GM21381 (cell line): ENCODE data around the gene PDE6H.

Source experiments
- ATAC-seq: cut with Tn5 transposase; IDR thresholded peaks from one replicate; pipeline ENCODE4 v1.9.1; 2021; ENCODE audit warnings: mild to moderate bottlenecking, moderate library complexity; ENCODE audit not compliant: unreplicated experiment

PDE6H gene

DNA sequence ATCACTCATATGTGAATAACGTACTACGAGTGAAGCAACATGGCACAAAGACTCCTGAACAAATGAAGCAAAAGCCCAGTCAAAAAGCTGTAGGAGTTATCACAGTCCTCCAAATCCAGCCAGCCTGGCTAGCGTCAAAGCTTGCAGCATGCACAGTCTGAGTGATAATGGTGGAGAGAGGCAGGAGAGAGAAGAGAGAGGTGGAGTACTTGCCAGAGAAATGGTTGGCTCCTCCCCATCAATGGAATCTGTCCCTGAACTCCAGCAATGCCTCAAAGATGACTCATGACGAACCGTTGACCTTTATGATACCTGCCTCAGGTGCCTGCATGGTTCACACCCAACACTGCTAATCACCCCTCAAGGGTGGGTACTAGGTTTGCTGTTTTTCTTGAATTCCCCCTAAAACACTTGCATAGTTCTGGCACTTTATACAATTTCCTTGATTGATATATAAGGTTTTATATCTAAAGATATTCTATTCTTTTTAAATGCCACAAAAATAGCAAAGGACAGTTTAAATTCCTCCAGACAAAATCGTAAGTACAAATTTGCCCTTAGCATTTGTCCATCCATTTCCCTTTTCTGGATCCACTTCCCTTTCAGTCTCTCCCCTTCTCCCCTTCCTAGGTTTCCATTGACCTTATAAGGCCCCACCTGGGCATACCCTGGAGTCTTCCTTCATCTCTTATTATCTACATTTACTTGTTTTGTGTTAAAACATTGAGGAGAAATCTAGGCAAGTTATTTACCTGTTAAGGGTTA is 21.7 kb upstream of the PDE6H start:
- no peak for ATAC-seq

GRCh38 chr12:14951851-14952250 is 21.0 kb upstream of the PDE6H start:
- no peak for ATAC-seq

- ATAC-seq = peak; percentile 60
Observed at GRCh38 chr12:14952299-14952921, 20.4 kb upstream of the PDE6H start.

GRCh38 chr12:14953752-14954151 is 19.1 kb upstream of the PDE6H start:
- no peak for ATAC-seq

DNA sequence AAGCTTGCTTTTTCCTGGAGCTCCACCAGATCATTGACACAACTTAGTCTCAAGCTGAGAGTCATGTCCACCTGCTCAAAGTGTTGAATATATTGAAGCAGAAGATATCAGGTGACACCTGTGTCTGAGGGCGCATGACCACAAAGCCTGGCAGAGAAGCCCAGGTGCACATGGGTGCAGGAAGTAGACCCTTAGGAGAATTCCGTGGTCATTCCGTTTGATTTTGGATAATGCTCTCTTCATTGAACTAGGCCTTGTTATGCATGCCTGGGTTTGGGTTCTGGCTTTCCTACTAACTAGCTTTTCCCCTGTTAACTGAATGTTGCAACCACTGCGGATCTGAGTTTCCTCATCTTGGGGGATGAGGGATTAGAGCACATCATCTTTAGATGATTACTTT is 18.6 kb upstream of the PDE6H start:
- ATAC-seq = no peak

DNA sequence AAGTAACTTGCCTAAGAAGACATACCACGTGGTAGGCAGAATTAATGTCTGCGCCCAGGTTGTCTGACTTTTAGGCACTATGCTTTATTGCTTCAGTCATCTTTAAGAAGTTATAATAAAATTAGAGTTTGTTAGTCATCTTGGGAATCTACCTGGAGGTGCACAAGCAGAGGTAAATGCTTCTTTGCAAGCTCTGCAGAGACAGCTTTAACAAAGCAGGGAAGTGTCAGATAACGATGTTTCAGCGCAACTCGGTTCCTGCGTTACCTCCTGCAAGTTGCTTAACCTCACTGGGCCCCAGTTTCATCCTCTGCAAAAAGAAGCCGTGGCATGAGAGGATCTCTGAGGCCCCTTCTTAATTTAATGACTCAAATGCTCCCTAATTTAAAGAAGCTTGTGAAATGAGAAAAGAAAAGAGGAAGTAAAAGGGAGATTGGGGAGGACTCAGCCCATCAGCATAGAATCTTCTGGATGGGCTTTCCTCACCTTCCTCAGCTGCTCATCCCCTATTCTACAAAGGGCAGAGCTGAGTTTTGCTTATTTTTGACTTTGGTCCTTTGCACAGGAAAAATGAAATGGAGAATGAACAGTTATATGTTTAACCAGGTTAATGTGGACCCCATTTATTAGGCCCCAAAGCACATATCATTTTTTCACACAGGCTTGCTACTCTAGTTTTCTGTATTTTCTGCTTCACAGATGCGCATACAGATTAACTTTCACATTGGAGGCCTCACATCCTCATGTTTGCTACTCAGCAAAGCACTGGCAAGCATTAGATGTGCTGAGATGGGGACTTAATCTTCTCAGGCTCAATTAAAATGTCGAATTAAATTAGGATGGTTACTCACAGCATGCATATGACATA is 16.6 kb upstream of the PDE6H start:
- ATAC-seq = peak; percentile 42

GRCh38 chr12:14956905-14957304 is 15.9 kb upstream of the PDE6H start:
- ATAC-seq = no peak

- no peak for ATAC-seq
Observed at GRCh38 chr12:14957551-14958168, 15.2 kb upstream of the PDE6H start.

GRCh38 chr12:14958361-14959125 is 14.3 kb upstream of the PDE6H start:
- ATAC-seq = no peak

DNA sequence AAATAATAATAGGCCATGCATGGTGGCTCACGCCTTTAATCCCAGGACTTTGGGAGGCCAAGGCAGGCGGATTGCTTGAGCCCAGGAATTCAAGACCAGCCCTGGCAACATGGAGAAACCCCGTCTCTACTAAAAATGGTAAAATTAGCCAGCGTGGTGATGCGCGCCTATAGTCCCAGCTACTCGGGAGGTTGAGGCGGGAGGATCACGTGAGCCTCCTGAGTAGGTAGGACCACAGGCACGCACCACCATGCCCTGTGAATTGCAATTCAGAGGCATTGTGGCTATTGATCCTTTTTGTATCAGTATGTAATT is 13.8 kb upstream of the PDE6H start:
- no peak for ATAC-seq

DNA sequence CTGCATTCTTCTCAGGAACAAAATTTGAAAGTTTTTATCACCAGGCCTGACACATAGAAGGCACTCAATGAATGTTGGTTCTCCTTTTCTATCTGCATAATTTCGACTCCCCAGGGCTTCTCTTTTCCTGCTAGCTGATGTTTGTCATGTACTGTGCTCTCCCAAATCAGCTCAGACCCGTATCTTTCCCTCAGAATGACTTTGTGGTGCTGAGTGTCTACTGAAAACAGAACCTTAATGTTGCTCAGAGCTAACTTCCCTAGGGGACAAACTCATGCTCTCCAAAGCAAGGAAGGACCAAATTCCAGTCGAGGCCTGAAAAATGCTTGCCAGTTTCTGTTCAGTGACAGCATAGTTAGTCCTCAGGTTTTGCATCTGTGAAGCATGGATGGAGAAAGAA is 13.4 kb upstream of the PDE6H start:
- ATAC-seq = no peak

DNA sequence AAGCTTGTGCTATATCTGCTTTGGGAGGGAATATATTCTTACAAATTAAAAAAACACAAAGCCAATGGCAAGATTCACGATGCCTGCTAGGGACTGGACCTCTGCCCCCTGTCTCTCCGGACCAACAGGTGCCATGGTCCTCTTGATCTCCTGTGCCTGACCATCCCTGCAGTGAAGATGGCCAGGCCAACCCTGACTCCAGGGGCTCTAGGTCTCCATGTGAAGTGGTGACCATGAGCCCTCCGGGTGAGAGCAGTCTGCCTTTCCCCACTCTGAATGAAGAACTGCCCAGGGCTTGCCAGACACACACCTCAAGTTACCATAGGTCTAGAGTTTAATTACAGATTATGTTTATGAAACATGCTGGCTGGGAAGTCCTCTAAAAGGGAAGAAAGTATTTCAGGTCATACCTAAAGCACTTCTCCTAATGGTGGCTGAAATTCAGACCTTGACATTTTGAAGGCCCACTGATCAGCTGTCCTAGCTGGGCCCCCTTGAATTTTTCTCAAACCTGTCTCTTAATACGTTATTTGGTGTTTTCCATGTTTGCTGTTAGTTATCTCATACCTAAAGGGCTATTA is 12.8 kb upstream of the PDE6H start:
- ATAC-seq = no peak

- peak; percentile 30 for ATAC-seq
Observed at GRCh38 chr12:14960548-14961465, 12.0 kb upstream of the PDE6H start.

- peak; percentile 66 for ATAC-seq
Observed at GRCh38 chr12:14961466-14962152, 11.2 kb upstream of the PDE6H start, which contains the start of gene ARHGDIB. Gene ARHGDIB, minus strand, starts transcription at chr12:14961601. Its CDS starts 10,889 bp downstream, at chr12:14950712.

DNA sequence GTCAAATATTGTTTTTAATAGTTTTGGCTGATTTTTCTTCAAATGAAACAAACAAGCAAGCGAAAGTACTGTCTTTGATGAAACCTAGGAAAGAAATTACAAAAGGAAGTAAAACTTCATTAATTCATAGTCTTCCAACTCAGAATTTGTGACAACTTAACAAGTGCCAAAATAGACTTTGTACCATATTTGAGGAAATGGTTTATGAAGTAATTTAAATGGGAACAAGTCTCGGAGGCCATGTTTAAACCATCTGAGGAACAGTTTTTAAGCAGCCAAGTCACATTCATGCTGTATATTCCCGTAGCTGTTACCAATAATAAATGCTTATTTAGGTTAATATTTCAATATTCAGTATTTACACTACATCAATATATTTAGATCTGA is 10.7 kb upstream of the PDE6H start:
- ATAC-seq = no peak

GRCh38 chr12:14962797-14963196 is 10.0 kb upstream of the PDE6H start:
- no peak for ATAC-seq

DNA sequence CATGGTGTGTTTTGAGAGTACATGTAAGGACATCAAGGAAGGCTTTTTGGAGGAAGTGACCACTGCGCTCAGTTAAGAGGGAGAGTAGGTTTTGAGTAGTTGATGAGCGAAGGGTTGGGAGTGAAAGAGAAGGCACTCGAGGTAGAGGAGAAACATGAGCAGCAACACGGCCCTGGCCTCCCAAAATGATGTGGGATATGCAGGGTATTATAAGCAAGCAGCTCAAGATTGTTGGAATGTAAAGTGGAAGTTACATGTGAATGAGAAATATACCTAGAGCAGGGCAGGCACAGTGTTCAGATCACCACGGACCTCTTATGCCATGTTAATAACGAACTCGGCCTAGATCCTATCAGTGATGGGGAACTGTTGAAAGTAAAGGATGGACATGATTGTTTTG is 9.3 kb upstream of the PDE6H start:
- no peak for ATAC-seq

DNA sequence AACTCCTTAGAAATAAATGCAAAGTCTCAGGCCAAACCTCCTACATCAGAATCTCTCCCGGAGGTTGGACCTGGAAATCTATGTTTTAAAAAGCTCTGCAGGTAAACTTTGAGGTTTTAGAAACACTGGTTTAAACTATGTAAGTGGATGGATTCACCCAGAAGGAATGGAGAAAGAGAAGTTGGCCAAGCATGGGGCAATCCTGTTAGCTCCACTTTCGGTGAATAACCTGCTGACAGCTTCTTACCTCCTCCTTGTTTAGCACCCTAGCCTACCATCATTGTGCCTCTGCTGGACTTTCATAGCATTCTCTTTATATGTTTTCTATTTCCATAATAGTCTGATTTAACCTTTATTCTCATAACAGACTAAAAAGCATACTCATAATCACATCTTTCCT is 8.4 kb upstream of the PDE6H start:
- no peak for ATAC-seq

GRCh38 chr12:14965221-14965620 is 7.6 kb upstream of the PDE6H start:
- ATAC-seq = no peak
